GM19099 (cell line): ENCODE results near the gene SMIM7.

Experiments
- POLR2A ChIP-seq: IDR thresholded peaks from 3 replicates; pipeline ENCODE4 v1.6.1; 2011; ENCODE audit warnings: low read depth; ENCODE audit not compliant: insufficient read length; ENCODE audit errors: extremely low read depth

The SMIM7 gene

DNA sequence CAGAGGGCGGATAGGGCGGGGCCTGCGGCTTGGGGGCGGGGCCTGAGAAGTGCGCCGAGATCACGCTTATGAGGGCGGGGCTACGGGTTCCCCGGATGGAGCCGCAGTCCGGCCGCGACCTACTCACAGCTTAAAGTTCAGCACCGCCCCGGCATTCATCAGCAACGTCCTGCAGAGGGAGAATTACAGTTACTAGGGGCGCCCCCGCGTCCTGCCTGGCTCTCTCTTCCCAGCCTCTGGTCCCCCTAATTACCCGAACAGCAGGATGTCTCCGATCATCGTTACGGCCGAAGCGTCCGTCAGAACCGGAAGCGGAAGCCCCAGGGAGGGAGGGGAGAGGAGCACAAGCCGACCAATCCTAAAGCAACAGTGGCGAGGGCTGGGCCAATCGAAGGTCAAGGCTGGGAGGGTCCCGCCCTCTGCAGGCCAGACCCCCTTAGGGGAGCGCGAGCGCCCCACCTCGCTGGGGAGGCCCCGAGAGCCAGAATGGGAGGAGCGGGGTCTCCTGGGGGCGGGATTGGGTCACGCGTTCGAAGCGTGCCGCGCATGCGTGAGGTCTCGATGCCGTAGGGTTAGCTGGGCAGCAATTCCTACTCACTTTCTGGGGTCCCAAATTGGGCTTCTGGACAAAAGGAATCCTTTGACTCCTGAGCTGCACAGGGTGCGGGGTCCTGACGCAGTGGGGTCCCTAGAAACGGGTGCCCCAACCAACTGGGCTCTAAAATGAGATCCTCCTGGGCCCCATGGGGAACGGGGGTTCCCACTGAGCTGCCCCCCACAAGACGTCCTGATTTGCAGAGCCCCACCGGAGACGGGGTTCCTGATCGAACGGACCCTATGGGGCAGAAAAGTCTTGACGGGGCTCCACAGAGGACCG is at the start of gene SMIM7:
Gene SMIM7, minus strand, starts transcription at position 313 of the 877 bp plus-strand sequence. Its CDS starts 34 bp downstream, at position 279.
- peak; percentile 92 for TF ChIP-seq POLR2A

DNA sequence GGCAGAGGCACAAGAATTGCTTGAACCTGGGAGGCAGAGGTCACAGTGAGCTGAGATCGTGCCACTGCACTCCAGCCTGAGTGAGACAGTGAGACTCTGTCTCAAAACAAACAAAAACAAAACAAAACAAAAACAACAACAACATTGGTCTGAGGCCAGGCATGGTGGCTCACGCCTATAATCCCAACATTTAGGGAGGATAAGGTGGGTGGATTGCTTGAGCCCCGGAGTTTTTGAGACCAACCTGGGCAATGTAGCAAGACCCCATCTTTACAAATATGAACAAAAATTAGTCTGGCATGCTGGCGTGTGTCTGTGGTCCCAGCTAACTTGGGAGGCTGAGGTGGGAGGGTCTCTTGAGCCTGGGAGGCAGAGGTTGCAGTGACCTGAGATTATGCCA is 43.7 kb upstream of the SMIM7 start:
- TF ChIP-seq POLR2A: no peak

DNA sequence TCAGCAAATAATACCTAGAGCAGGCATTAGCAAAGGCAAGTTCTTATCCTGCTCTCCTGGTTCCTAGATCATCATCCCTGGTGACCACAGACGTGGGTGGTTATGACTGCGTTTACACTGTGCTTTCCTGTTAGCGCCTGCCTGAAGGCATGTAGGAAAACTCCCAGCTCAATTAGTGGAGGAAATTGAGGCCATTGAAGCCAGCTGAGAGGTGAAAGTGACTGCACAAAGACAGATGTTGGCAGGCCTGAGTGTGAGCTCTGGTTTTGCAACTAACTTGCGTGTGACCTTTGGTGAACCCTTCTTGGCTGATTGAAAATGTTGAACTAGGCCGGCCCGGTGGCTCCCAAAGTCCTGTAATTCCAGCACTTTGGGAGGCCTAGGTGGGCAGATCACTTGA is 42.2 kb upstream of the SMIM7 start:
- no peak for TF ChIP-seq POLR2A

GRCh38 chr19:16698914-16699313 is 39.0 kb upstream of the SMIM7 start:
- TF ChIP-seq POLR2A: no peak

DNA sequence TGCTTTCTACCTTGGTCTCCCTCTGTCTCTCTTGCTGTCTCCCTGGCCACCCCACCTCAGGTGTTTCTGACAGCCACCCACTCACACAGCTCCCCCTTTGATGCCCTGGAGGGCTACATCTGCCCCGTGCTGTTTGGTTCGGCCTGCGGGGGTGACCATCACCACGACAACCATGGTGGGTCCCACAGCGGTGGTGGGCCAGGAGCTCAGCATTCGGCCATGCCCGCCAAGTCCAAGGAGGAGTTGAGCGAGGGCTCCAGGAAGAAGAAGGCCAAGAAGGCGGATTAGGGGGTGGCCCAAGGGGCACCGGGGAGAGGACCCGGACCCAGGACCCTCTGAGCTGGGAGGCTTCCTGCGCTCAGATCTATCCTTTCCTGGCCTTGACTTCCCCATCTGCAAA is 28.1 kb upstream of the SMIM7 start:
- no peak for TF ChIP-seq POLR2A

DNA sequence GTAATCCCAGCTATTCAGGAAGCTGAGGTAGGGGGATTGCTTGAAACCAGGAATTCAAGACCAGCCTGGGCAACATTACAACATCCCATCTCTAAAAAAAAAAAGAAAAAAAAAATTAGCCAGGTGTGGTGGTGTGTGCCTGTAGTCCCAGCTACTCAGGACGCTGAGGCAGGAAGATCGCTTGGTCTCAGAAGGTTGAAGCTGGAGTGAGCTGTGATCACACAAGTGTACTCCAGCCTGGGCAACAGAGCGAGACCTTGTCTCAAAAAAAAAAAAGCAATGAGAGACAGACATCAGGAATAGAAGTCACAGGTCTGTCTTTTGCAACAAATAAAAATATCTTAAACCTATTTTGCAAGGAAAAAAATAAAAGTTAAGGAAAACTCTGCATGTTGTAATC is 24.3 kb upstream of the SMIM7 start:
- TF ChIP-seq POLR2A: no peak

DNA sequence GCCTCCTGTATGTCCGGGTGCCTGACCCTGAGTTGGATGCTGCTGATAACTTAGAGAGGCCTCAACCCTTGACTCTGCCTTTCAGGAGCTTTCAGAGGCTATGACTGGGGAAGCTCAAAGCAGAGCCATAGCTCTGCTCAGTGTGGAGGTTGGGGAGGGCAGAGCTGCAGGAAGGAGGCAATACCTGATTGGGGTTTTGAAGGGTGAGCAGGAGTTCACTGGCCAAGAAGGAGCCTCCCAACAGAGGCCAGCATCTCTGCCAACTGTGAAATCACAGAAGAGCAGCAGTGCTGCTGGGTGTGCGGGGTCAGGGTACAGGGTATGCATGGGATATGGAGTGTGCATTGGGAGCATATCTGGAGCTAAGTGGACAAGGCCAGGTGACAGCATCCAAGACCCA is 22.6 kb upstream of the SMIM7 start:
- TF ChIP-seq POLR2A: no peak

GRCh38 chr19:16679811-16680210 is 19.9 kb upstream of the SMIM7 start:
- TF ChIP-seq POLR2A: no peak

DNA sequence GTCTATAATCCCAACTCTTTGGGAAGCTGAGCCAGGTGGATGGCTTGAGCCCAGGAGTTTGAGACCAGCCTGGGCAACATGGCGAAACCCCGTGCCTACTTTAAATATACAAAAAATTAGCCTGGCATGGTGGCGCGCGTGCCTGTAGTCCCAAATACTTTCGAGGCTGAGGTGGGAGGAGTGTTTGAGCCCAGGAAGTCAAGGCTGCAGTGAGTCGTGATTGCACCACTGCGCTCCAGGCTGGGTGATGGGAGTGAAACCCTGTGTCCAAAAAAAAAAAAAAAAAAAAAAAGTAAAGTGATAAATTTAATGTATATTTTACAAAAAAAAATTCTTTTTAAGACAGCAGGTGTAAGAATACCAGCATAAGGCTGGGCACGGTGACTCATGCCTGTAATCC is 18.6 kb upstream of the SMIM7 start:
- TF ChIP-seq POLR2A: no peak

DNA sequence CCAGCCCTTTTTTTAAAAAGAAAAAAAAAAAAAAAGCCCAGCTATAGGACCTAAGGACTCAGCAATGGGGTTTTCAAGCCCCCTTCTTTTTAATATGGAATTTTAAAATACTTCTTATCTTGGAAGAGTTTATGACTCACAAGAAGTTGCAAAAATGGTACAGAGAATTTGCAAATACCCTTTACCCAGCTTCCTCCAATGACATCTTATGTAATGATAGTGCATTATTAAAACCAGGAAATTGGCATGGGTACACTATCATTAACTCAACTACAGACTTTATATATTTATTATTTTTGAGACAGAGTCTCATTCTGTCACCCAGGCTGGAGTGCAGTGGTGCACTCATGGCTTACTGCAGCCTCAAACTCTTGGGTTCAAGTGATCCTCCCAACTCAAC is 17.1 kb upstream of the SMIM7 start:
- no peak for TF ChIP-seq POLR2A

- TF ChIP-seq POLR2A: no peak
Observed at GRCh38 chr19:16676101-16676798, 16.3 kb upstream of the SMIM7 start.

DNA sequence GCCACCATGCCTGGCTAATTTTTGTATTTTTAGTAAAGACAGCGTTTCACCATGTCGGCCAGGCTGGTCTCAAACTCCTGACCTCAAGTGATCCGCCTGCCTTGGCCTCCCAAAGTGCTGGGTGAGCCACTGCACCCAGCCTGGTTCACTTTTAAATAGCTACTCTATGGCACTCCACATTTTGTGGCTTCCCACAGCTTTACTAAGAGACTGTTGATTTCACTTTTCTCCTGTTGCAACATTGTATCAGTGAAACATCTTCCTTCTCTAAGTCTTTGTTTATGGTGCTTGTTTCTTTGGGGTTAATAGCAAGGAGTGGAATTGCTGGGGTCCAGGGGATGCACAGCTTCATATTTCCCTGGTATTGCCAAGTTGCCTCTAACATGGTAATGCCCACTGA is 13.3 kb upstream of the SMIM7 start:
- no peak for TF ChIP-seq POLR2A

DNA sequence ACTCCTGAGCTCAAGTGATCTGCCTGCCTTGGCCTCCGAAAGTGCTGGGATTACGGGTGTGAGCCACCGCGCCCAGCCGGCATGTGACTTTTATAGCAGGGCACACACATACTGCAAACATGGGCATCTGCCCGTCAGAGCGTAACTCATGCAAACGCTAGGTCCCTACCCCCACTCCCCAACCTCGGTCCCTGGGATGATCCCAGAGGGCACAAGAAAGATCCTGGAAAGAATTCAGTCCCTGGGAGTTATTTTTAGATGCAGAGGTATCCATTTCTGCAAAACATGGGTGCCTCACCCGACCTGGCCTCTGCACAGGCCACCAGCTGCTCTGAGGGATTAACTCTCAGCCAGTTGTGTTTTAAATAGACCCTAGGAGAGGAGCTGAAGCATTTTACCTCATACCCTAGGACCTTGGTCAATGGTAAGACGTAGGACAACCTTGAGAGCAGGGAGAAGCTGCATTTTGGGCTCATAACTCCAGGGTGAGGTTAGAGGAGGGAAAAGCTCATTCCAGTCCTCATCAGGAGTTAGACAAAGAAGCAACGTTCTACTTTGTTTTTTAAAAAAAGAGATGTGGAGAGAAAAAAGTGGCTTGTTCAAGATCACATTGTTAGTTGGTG is 11.8 kb upstream of the SMIM7 start:
- no peak for TF ChIP-seq POLR2A

- TF ChIP-seq POLR2A: no peak
Observed at GRCh38 chr19:16670291-16670690, 10.3 kb upstream of the SMIM7 start.

DNA sequence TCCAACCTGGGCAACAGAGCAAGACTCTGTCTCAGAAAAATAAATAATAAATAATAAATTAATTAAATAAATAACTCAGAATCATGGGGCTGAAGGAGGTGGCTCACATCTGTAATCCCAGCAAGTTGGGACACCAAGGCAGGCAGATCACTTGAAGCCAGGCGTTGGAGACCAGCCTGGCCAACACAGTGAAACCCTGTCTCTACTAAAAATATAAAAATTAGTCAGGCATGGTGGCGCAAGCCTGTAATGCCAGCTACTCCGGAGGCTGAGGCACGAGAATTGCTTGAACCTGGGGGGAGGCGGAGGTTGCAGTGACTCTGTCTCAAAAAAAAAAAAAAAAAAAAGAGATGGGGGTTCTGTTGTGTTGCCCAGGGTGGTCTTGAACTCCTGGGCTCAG is 8.2 kb upstream of the SMIM7 start:
- TF ChIP-seq POLR2A: no peak

DNA sequence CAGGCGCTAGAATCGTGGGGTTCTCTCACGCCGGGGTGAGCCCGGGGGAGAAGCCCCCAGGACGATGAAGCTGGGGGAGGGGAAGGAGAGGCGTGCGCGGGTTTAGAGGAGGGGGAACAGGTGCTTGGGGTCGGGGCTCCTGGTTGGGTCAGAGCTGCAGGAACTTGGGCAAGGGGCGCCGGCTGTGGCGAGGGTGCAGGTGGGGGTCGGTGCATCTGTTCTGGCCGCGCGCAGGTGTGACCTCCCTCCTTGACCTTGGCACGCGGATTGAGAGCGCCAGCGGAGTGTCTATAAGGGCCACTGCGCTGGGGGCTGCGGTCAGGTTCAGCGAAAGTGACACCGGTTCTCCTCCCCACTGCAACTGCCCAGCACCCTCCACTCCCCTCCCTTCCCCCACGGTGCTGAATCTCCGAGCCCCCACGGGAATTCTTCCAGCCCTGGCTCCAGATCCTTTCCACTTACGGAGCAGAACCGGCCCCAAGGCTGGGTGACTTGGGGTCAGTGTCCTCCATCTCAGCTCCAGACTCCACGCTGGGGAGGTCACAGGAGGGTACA is 1.6 kb upstream of the SMIM7 start:
- peak; percentile 53 for TF ChIP-seq POLR2A

GRCh38 chr19:16660763-16661479 is 977 bp upstream of the SMIM7 start, which contains the start of gene TMEM38A:
Gene TMEM38A (plus strand): TSS chr19:16661139. CDS start chr19:16661218, 79 bp downstream.
- no peak for TF ChIP-seq POLR2A
